Sigmoid colon (tissue), 7 donors: ENCODE data around the gene TTC39B. TPM values are rescaled to one million over a fixed set of nuclear protein-coding genes. Genes with fewer than 3 reads are reported as not detected.

ENCODE experiments used
- DNase-seq: peaks from one replicate; pipeline ENCODE4 v3.0.0-alpha.2; 2019
- H3K27ac ChIP-seq, 4 donors: fragments of 200-600 bp; sonication (generic); one replicate each; pipeline ENCODE4 v1.5.1; 2016 to 2019; ENCODE audit warnings: mild to moderate bottlenecking in 1 of 4
- H3K27me3 ChIP-seq, 3 donors: fragments of 200-600 bp; sonication (generic); one replicate each; pipeline ENCODE4 v1.5.1; 2019; ENCODE audit warnings: mild to moderate bottlenecking in 1 of 3
- H3K36me3 ChIP-seq, 4 donors: fragments of 200-600 bp; sonication (generic); one replicate each; pipeline ENCODE4 v1.5.1; 2016 to 2019
- H3K4me1 ChIP-seq, 4 donors: fragments of 200-600 bp; sonication (generic); one replicate each; pipeline ENCODE4 v1.5.1; 2017 to 2019
- H3K4me3 ChIP-seq, 4 donors: fragments of 200-600 bp; sonication (generic); one replicate each; pipeline ENCODE4 v1.5.1; 2017 to 2019; ENCODE audit warnings: mild to moderate bottlenecking in 2 of 4, moderate library complexity in 1 of 4
- H3K9me3 ChIP-seq, 4 donors: fragments of 200-600 bp in 3 of 4; sonication (generic) in 3 of 4; one replicate each; pipeline versions ENCODE4 v1.5.1 to v1.6.1; 2013 to 2019
- EP300 ChIP-seq, 4 donors: sonication (generic); formaldehyde crosslinking; IDR thresholded peaks; one replicate each; pipeline ENCODE4 v1.6.1; 2017; ENCODE audit warnings: antibody characterized with exemption in 4 of 4
- POLR2A ChIP-seq, 2 donors: fragments of 450-650 bp; IDR thresholded peaks; one replicate each; pipeline ENCODE4 v1.6.1; 2016; ENCODE audit warnings: antibody characterized with exemption in 2 of 2, mild to moderate bottlenecking in 2 of 2, moderate library complexity in 2 of 2
- POLR2AphosphoS5 ChIP-seq, 4 donors: sonication (generic); formaldehyde crosslinking; IDR thresholded peaks; one replicate each; pipeline ENCODE4 v1.6.1; 2017; ENCODE audit warnings: antibody characterized with exemption in 4 of 4
- WGBS, 2 donors: extraction: QIAGEN DNeasy Blood & Tissue Kit; methylation state at CpG; one replicate each; pipeline ENCODE4 v1.1.7; 2013; 5-methylcytosine and 5-hydroxymethylcytosine counted together
- intact Hi-C: fragments of 100-400 bp; cut with DNase I; formaldehyde crosslinking; loops from one replicate; pipeline ENCODE4 v1.15.1; 2023
- polyA plus RNA-seq, 3 donors: library from polyadenylated mRNA; stranded (reverse); fragments of 200-250 nt; gene quantifications; one replicate each; pipeline ENCODE4 v1.2.3, GENCODE V29; 2013
- total RNA-seq, 4 donors: library from RNA; depleted of rRNA; stranded (reverse); fragments of >200 nt; gene quantifications; one replicate each; pipeline ENCODE4 v1.1.0, GENCODE V29; 2016
- TF ChIP-seq, protein P1 (sequence below), 4 experiments: fragments of 450-650 bp in 3 of 4; fragments of 200-600 bp in 1 of 4; IDR thresholded peaks; one replicate each; pipeline ENCODE4 v1.5.1; 2016 to 2019; ENCODE audit warnings: antibody characterized with exemption in 4 of 4, mild to moderate bottlenecking in 3 of 4, moderate library complexity in 2 of 4
- donor health status: healthy with polysubstance abuse.
- donor health status: Bipolar disorder and iron deficiency.
- donor health status: healthy.

Gene TTC39B
- total and polyA plus RNA-seq, 7 donors, result 4.2 to 15.8 (median 9.1) TPM

DNA sequence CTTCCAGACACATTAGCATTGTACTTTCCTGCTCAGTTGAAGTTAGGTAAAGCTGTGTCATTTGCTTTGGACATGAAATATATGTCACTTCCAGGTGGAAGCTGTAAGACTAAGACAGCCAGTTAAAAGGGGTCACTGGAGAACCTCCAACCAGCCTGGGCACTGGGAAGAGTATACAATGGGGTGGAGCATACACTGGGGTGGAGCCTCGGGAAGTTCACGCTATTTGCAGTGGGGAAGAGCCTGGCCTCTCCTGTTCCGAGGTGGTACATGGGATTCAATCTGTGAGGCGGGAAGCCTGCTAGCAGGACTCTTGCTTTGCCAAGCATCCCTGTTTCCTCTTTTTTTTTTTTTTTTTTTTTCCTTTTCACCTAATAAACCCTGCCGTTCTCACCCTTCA is 145.3 kb downstream of the TTC39B start:
- TF ChIP-seq POLR2A (IDR thresholded peaks at IDR 0.05), result no peak
- TF ChIP-seq POLR2AphosphoS5 (IDR thresholded peaks at IDR 0.05), result no peak
- TF ChIP-seq, protein P1, sequence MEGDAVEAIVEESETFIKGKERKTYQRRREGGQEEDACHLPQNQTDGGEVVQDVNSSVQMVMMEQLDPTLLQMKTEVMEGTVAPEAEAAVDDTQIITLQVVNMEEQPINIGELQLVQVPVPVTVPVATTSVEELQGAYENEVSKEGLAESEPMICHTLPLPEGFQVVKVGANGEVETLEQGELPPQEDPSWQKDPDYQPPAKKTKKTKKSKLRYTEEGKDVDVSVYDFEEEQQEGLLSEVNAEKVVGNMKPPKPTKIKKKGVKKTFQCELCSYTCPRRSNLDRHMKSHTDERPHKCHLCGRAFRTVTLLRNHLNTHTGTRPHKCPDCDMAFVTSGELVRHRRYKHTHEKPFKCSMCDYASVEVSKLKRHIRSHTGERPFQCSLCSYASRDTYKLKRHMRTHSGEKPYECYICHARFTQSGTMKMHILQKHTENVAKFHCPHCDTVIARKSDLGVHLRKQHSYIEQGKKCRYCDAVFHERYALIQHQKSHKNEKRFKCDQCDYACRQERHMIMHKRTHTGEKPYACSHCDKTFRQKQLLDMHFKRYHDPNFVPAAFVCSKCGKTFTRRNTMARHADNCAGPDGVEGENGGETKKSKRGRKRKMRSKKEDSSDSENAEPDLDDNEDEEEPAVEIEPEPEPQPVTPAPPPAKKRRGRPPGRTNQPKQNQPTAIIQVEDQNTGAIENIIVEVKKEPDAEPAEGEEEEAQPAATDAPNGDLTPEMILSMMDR (IDR thresholded peaks at IDR 0.05), result no peak
- TF ChIP-seq EP300 (IDR thresholded peaks at IDR 0.05), result no peak
- intact Hi-C loops, result no loop called here
- no peaks in the 10 kb centered on the region for H3K4me1 ChIP-seq
- no peaks in the 10 kb centered on the region for H3K36me3 ChIP-seq
- H3K9me3 ChIP-seq, result no peaks in the 10 kb centered on the region
- WGBS, 2 donors, result 87 to 88% methylated on average over 5 of the region's 5 CpGs
- DNase-seq, result no peak
- no peaks in the 10 kb centered on the region for H3K27me3 ChIP-seq
- no peak overlapping the region for H3K27ac ChIP-seq
- H3K4me3 ChIP-seq, result no peak overlapping the region

GRCh38 chr9:15160673-15161072 is 146.3 kb downstream of the TTC39B start:
- no peaks in the 10 kb centered on the region for H3K36me3 ChIP-seq
- no peak overlapping the region for H3K4me3 ChIP-seq
- no peaks in the 10 kb centered on the region for H3K27me3 ChIP-seq
- intact Hi-C loops, result no loop called here
- no peaks in the 10 kb centered on the region for H3K9me3 ChIP-seq
- no peak overlapping the region for H3K27ac ChIP-seq
- peaks cover 0 to 8% (median 3%) of the 10 kb centered on the region in 4 donors for H3K4me1 ChIP-seq
- no peak for TF ChIP-seq POLR2AphosphoS5 (IDR thresholded peaks at IDR 0.05)
- no peak for TF ChIP-seq EP300 (IDR thresholded peaks at IDR 0.05)
- TF ChIP-seq POLR2A (IDR thresholded peaks at IDR 0.05), result no peak
- TF ChIP-seq, protein P1 (IDR thresholded peaks at IDR 0.05), result no peak
- no peak for DNase-seq
- 77 to 84% methylated on average over 1 of the region's 1 CpG for WGBS, 2 donors

DNA sequence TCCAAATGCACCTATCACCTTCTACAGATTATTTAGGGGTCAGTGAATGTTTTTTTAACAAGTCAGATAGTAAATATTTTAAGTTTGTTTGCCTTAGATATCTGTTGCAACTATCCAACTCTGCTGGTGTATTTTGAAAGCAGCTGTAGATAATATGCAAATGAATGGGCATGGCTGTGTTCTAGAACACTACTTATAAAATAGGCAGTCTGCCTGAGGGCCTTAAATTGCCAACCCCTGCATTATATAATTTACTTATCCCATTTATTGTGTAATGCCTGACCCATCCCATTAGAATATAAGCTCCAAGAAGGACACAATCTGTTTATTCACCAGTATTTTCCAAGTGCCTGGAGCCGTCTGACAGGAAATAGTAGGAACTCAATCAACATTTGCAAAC is 149.0 kb downstream of the TTC39B start:
- peaks cover 0 to 22% (median 3%) of the 10 kb centered on the region in 4 donors for H3K4me1 ChIP-seq
- DNase-seq, result no peak
- H3K27ac ChIP-seq, result no peak overlapping the region
- H3K36me3 ChIP-seq, result no peaks in the 10 kb centered on the region
- H3K4me3 ChIP-seq, result no peak overlapping the region
- WGBS, 2 donors, result 84 to 91% methylated on average over 1 of the region's 1 CpG
- no peaks in the 10 kb centered on the region for H3K27me3 ChIP-seq
- intact Hi-C loops, result no loop called here
- TF ChIP-seq, protein P1 (IDR thresholded peaks at IDR 0.05), result no peak
- TF ChIP-seq EP300 (IDR thresholded peaks at IDR 0.05) (no peak), POLR2A (IDR thresholded peaks at IDR 0.05) (no peak), POLR2AphosphoS5 (IDR thresholded peaks at IDR 0.05) (no peak)
- H3K9me3 ChIP-seq, result no peaks in the 10 kb centered on the region

GRCh38 chr9:15157381-15157780 is 149.6 kb downstream of the TTC39B start:
- H3K9me3 ChIP-seq, result no peaks in the 10 kb centered on the region
- WGBS, 2 donors, result 59 to 65% methylated on average over 4 of the region's 4 CpGs
- TF ChIP-seq POLR2AphosphoS5 (IDR thresholded peaks at IDR 0.05) (no peak), EP300 (IDR thresholded peaks at IDR 0.05) (no peak), POLR2A (IDR thresholded peaks at IDR 0.05) (no peak)
- TF ChIP-seq, protein P1 (IDR thresholded peaks at IDR 0.05), result no peak
- intact Hi-C loops, result no loop called here
- no peak for DNase-seq
- peaks cover 0 to 22% (median 3%) of the 10 kb centered on the region in 4 donors for H3K4me1 ChIP-seq
- H3K27me3 ChIP-seq, result no peaks in the 10 kb centered on the region
- H3K36me3 ChIP-seq, result no peaks in the 10 kb centered on the region
- H3K4me3 ChIP-seq, result no peak overlapping the region
- H3K27ac ChIP-seq, result no peak overlapping the region

GRCh38 chr9:15156241-15156640 is 150.8 kb downstream of the TTC39B start:
- peak overlapping the region in 3 of 4 donors; percentile 25 to 73 (median 56) for H3K27ac ChIP-seq

More at GRCh38 chr9:15156241-15156640, 150.8 kb downstream of the TTC39B start:
- H3K9me3 ChIP-seq, result no peaks in the 10 kb centered on the region
- H3K4me3 ChIP-seq, result no peak overlapping the region
- DNase-seq, result no peak
- TF ChIP-seq POLR2AphosphoS5 (IDR thresholded peaks at IDR 0.05), result no peak
- TF ChIP-seq POLR2A (IDR thresholded peaks at IDR 0.05), result no peak
- TF ChIP-seq, protein P1 (IDR thresholded peaks at IDR 0.05), result no peak
- TF ChIP-seq EP300 (IDR thresholded peaks at IDR 0.05), result no peak
- peaks cover 0 to 22% (median 3%) of the 10 kb centered on the region in 4 donors for H3K4me1 ChIP-seq
- H3K36me3 ChIP-seq, result no peaks in the 10 kb centered on the region
- H3K27me3 ChIP-seq, result no peaks in the 10 kb centered on the region
- intact Hi-C loops, result no loop called here
